Lower leg skin (tissue), 3 donors: Measurements from ENCODE around the gene THAP4.

Experiments used
- POLR2A ChIP-seq, 2 donors: fragments of 450-650 bp; IDR thresholded peaks; one replicate each; pipeline ENCODE4 v1.6.1; 2016 to 2017; ENCODE audit warnings: antibody characterized with exemption in 2 of 2, mild to moderate bottlenecking in 1 of 2, moderate library complexity in 1 of 2
- TF ChIP-seq, protein P1 (sequence below), 3 donors: fragments of 450-650 bp; IDR thresholded peaks; one replicate each; pipeline ENCODE4 v1.5.1; 2016; ENCODE audit warnings: antibody characterized with exemption in 3 of 3, mild to moderate bottlenecking in 3 of 3, moderate library complexity in 2 of 3

DNA sequence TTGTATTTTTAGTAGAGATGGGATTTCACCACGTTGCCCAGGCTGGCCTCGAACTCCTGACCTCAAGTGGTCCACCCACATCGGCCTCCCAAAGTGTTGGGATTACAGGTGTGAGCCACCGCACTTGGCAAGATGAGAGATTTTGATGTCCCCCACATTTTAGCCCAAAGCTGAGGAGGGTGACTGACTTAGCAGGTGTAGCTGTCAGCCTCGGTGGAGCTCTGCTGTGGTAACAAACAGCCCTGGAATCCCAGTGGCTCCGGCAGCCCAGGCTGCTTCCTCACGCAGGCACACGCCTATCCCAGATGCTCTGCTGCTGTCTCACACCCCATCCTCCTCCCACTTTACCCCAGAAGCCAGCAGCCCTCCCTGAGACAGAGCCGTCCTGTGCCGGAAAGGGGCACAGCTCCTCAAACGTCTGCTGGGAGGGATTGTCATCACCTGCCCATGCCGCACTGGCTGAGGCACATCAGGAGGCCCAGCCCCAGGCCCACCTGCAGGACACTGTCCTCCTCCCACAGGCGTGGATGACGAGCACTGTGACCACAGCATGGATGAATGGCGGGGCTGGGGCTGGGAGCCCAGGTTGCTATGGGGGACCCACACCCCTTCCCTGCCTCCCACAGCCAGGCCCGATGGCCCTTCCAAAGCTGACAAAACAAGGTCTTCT is 89.0 kb downstream of the THAP4 start:
- TF ChIP-seq POLR2A (IDR thresholded peaks at IDR 0.05) = no peak
- TF ChIP-seq, protein P1, sequence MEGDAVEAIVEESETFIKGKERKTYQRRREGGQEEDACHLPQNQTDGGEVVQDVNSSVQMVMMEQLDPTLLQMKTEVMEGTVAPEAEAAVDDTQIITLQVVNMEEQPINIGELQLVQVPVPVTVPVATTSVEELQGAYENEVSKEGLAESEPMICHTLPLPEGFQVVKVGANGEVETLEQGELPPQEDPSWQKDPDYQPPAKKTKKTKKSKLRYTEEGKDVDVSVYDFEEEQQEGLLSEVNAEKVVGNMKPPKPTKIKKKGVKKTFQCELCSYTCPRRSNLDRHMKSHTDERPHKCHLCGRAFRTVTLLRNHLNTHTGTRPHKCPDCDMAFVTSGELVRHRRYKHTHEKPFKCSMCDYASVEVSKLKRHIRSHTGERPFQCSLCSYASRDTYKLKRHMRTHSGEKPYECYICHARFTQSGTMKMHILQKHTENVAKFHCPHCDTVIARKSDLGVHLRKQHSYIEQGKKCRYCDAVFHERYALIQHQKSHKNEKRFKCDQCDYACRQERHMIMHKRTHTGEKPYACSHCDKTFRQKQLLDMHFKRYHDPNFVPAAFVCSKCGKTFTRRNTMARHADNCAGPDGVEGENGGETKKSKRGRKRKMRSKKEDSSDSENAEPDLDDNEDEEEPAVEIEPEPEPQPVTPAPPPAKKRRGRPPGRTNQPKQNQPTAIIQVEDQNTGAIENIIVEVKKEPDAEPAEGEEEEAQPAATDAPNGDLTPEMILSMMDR (IDR thresholded peaks at IDR 0.05) = no peak
